Body of pancreas (tissue), 4 donors: ENCODE measurements around the gene CEP164.

ENCODE experiments used
- POLR2A ChIP-seq, 3 donors: fragments of 450-650 bp; IDR thresholded peaks; one replicate each; pipeline ENCODE4 v1.6.1; 2016; ENCODE audit warnings: antibody characterized with exemption in 3 of 3, mild to moderate bottlenecking in 2 of 3
- TF ChIP-seq, protein P1 (sequence below), 7 experiments: fragments of 450-650 bp in 4 of 7; fragments of 200-600 bp in 3 of 7; sonication (generic) in 3 of 7; IDR thresholded peaks; one replicate each; pipeline ENCODE4 v1.5.1; 2016 to 2019; ENCODE audit warnings: antibody characterized with exemption in 7 of 7

DNA sequence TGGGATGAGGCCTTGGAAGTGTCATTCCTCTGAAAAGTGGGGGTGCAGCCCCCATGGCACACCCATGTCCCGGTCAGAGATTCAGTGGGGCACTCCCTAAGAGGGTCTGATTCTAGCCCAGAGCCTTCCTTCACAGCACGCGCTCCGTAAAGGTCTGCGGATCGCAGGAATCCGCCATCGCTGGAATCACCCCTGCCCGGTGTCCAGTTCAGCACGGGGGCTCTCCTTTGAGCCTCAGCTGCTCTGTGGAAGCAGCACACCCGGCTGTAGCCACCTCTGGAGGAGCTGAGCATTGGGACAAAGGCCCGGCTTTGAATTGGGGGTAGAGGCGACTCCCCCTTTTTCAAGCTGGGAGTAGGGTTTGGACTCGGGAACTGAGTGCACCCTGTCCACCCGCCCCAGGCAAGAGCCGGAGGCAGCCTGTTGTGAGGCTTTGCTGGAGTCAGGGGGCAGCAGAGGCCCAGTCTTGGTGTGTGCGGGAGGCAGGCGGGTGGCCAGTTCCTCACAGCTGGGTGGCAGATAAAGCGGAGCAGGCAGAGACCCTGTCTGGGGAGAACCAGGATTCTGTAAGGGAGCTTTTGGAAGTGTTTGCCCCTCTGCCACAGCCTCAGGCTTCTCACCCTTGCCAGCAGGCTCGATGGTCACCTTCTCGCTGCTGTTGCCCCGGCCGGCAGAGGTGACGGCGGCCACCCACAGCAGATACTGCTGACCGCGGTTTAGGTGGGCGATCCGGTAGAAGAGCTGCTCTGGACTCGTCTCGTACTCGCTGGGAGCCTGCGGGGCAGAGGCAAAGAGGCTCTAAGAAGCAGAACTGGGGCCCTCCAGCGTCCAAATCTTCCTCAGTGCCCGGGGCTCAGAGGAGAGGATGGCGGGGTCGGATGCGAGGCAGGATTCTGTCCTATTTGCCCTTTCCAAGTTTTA is 115.9 kb downstream of the CEP164 start:
- TF ChIP-seq POLR2A (IDR thresholded peaks at IDR 0.05) = no peak
- TF ChIP-seq, protein P1, sequence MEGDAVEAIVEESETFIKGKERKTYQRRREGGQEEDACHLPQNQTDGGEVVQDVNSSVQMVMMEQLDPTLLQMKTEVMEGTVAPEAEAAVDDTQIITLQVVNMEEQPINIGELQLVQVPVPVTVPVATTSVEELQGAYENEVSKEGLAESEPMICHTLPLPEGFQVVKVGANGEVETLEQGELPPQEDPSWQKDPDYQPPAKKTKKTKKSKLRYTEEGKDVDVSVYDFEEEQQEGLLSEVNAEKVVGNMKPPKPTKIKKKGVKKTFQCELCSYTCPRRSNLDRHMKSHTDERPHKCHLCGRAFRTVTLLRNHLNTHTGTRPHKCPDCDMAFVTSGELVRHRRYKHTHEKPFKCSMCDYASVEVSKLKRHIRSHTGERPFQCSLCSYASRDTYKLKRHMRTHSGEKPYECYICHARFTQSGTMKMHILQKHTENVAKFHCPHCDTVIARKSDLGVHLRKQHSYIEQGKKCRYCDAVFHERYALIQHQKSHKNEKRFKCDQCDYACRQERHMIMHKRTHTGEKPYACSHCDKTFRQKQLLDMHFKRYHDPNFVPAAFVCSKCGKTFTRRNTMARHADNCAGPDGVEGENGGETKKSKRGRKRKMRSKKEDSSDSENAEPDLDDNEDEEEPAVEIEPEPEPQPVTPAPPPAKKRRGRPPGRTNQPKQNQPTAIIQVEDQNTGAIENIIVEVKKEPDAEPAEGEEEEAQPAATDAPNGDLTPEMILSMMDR (IDR thresholded peaks at IDR 0.05) = peak; percentile 19 to 70 (median 54)
